SK-N-SH (cell line): Measurements from ENCODE around the gene DIPK1A.

Experiments used
- NFIC ChIP-seq: IDR thresholded peaks from 2 replicates; pipeline ENCODE4 v1.4.0; 2012; ENCODE audit warnings: borderline replicate concordance
- TAF1 ChIP-seq: IDR thresholded peaks from 2 replicates; pipeline ENCODE4 v1.6.1; 2012; ENCODE audit warnings: low read depth, mild to moderate bottlenecking, low read length, moderate library complexity, borderline replicate concordance
- TEAD4 ChIP-seq: IDR thresholded peaks from 2 replicates; pipeline ENCODE4 v1.4.0; 2012; ENCODE audit warnings: mild to moderate bottlenecking, borderline replicate concordance; ENCODE audit not compliant: insufficient read depth
- TF ChIP-seq, protein P1 (sequence below): fragments of 200-600 bp; sonication (generic); IDR thresholded peaks from 2 replicates; pipeline ENCODE4 v1.6.1; 2017; ENCODE audit warnings: antibody characterized with exemption, mild to moderate bottlenecking, moderate library complexity

DNA sequence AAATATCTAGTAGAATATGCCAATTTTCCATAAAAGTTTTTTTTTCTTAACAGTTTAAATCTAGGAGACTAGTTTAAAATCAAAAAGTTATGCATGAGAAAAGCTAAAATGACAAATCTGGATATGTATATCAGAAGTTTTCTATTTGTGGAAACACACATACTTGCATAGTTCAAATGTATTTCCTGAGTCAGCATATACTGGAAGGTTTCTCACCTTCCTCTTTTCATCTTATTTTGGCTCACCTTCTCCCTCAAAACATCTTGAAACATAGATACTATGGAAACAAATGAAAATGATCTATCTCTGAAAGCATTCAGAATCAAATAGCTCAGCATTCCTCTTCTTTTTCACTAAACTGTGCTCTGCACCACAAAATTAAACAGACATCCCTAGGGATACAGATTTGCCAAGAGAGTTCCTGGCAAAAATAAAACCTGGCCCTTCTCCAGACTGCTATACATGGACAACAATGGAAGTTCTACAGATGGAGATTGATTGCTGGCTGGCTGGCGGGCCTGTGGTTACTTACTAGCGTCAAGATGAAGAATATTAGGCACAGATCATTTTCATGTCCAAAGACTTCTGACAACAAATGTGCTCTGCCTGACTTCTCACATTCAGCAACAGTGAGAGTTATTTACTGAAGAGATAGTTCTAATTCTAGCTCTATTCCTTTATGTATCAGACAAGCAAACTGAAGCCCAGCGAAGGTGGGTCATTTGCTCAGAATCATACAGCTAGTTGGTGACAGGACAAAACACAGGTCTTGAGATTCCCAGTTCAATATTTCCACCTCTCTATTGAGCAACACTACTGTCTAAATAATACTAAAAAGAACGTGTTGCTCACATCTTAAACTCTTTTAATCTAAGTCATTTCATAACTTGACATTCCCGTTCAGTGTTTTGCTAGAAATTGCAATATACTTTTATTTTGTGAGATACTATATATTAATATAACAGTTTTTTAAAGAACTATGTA is 26.6 kb downstream of the DIPK1A start:
- peak; percentile 98 for TF ChIP-seq NFIC
- TF ChIP-seq TAF1, result 0 out of 2 replicates have a peak, but pooled peaks have one; percentile 47
- peak; percentile 96 for TF ChIP-seq TEAD4
- TF ChIP-seq, protein P1, sequence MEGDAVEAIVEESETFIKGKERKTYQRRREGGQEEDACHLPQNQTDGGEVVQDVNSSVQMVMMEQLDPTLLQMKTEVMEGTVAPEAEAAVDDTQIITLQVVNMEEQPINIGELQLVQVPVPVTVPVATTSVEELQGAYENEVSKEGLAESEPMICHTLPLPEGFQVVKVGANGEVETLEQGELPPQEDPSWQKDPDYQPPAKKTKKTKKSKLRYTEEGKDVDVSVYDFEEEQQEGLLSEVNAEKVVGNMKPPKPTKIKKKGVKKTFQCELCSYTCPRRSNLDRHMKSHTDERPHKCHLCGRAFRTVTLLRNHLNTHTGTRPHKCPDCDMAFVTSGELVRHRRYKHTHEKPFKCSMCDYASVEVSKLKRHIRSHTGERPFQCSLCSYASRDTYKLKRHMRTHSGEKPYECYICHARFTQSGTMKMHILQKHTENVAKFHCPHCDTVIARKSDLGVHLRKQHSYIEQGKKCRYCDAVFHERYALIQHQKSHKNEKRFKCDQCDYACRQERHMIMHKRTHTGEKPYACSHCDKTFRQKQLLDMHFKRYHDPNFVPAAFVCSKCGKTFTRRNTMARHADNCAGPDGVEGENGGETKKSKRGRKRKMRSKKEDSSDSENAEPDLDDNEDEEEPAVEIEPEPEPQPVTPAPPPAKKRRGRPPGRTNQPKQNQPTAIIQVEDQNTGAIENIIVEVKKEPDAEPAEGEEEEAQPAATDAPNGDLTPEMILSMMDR, result no peak
